GM21619 (cell line): ENCODE results near the gene ZDHHC4.
"Not testable (repeated sequence)": the region's sequence is repeated elsewhere in the genome, so short reads cannot be mapped to it uniquely, and the experiment has no call there.

ENCODE experiments used
- ATAC-seq: cut with Tn5 transposase; IDR thresholded peaks from one replicate; pipeline ENCODE4 v1.9.1; 2021; ENCODE audit not compliant: unreplicated experiment

Gene ZDHHC4

GRCh38 chr7:6559896-6560295, 17.4 kb upstream of the ZDHHC4 start:
- no peak for ATAC-seq

GRCh38 chr7:6562106-6562505, 15.1 kb upstream of the ZDHHC4 start:
- no peak for ATAC-seq

GRCh38 chr7:6563936-6564770, 13.1 kb upstream of the ZDHHC4 start:
- no peak for ATAC-seq

GRCh38 chr7:6565655-6566054, 11.6 kb upstream of the ZDHHC4 start:
- ATAC-seq, result no peak

- no peak for ATAC-seq
Measured at GRCh38 chr7:6567886-6568285, 9.4 kb upstream of the ZDHHC4 start.

GRCh38 chr7:6571160-6571779, 6.0 kb upstream of the ZDHHC4 start:
- ATAC-seq, result no peak

GRCh38 chr7:6575281-6576023, 1.8 kb upstream of the ZDHHC4 start:
- ATAC-seq, result no peak

- no peak for ATAC-seq
Measured at GRCh38 chr7:6576024-6576866, 1.0 kb upstream of the ZDHHC4 start.

GRCh38 chr7:6576867-6577368, 336 bp upstream of the ZDHHC4 start:
- not testable (repeated sequence) for ATAC-seq

- ATAC-seq, result no peak
Measured at GRCh38 chr7:6578114-6579084, 1.1 kb downstream of the ZDHHC4 start.

GRCh38 chr7:6579446-6579845, 2.2 kb downstream of the ZDHHC4 start:
- no peak for ATAC-seq

GRCh38 chr7:6585746-6586432, 8.6 kb downstream of the ZDHHC4 start:
- ATAC-seq, result not testable (repeated sequence)

GRCh38 chr7:6588566-6588965, 11.3 kb downstream of the ZDHHC4 start:
- ATAC-seq, result no peak

- ATAC-seq, result no peak
Measured at GRCh38 chr7:6589151-6589828, 12.0 kb downstream of the ZDHHC4 start.

- ATAC-seq, result peak; percentile 77
Measured at GRCh38 chr7:6589829-6590644, 12.8 kb downstream of the ZDHHC4 start, which contains the start of gene INTS15. INTS15 (plus strand) TSS chr7:6590021; CDS start chr7:6590284, 263 bp downstream.

GRCh38 chr7:6590645-6591110, 13.4 kb downstream of the ZDHHC4 start:
- peak; percentile 29 for ATAC-seq

GRCh38 chr7:6600093-6600492, 22.8 kb downstream of the ZDHHC4 start:
- ATAC-seq, result no peak
